Measurements from ENCODE around the gene HHEX.

The HHEX gene

GRCh38 chr10:92657024-92657423, 32.7 kb upstream of the HHEX start:
- H3K27me3 ChIP-seq (ENCODE audit: insufficient read depth, low read length, poor library complexity, severe bottlenecking) = no peaks in the 10 kb centered on the region
- no peak for TF ChIP-seq EZH2phosphoT487 (IDR thresholded peaks at IDR 0.05; ENCODE audit: borderline replicate concordance)
- no peak for TF ChIP-seq CTCF (conservative IDR thresholded peaks at IDR 0.05; ENCODE audit: low read length)
- peaks cover 9% of the 10 kb centered on the region; the same call in 1 of the 2 replicates for H3F3A ChIP-seq (ENCODE audit: low read depth)

GRCh38 chr10:92662848-92663247, 26.9 kb upstream of the HHEX start:
- Histone ChIP-seq H3K4me2 (ENCODE audit: low read depth, low read length, poor library complexity, severe bottlenecking) (no peak overlapping the region), H3K9me2 (replicated peaks; ENCODE audit: low read depth, low read length) (no peaks in the 10 kb centered on the region), H3K27me3 (ENCODE audit: insufficient read depth, low read length, poor library complexity, severe bottlenecking) (no peaks in the 10 kb centered on the region), H3K79me2 (ENCODE audit: insufficient read depth, low read length) (no peaks in the 10 kb centered on the region), H2AFZ (ENCODE audit: low read length) (no peak overlapping the region), H3K9me3 (ENCODE audit: insufficient read depth, low read depth, low read length) (peaks cover 11% of the 10 kb centered on the region; the same call in 1 of the 2 replicates), H3K4me3 (ENCODE audit: low read length, poor library complexity, severe bottlenecking) (no peak overlapping the region), H4K20me1 (ENCODE audit: insufficient read depth, low read length, poor library complexity, severe bottlenecking) (no peaks in the 10 kb centered on the region), H3F3A (ENCODE audit: low read depth) (no peaks in the 10 kb centered on the region), H3K36me3 (ENCODE audit: insufficient read depth, low read length) (no peaks in the 10 kb centered on the region), H3K4me1 (ENCODE audit: insufficient read depth, low read length, poor library complexity, severe bottlenecking) (no peaks in the 10 kb centered on the region), H3K9ac (ENCODE audit: low read depth, low read length, poor library complexity, severe bottlenecking) (no peak overlapping the region)
- TF ChIP-seq CTCF (conservative IDR thresholded peaks at IDR 0.05; ENCODE audit: low read length) (no peak), EZH2phosphoT487 (IDR thresholded peaks at IDR 0.05; ENCODE audit: borderline replicate concordance) (no peak)

More at GRCh38 chr10:92657024-92657423, 32.7 kb upstream of the HHEX start:
- Histone ChIP-seq H3K4me1 (ENCODE audit: insufficient read depth, low read length, poor library complexity, severe bottlenecking) (no peaks in the 10 kb centered on the region), H3K9ac (ENCODE audit: low read depth, low read length, poor library complexity, severe bottlenecking) (no peak overlapping the region), H3K9me2 (replicated peaks; ENCODE audit: low read depth, low read length) (no peaks in the 10 kb centered on the region), H3K4me2 (ENCODE audit: low read depth, low read length, poor library complexity, severe bottlenecking) (no peak overlapping the region), H2AFZ (ENCODE audit: low read length) (no peak overlapping the region), H3K9me3 (ENCODE audit: insufficient read depth, low read depth, low read length) (no peaks in the 10 kb centered on the region), H3K79me2 (ENCODE audit: insufficient read depth, low read length) (no peaks in the 10 kb centered on the region), H3K4me3 (ENCODE audit: low read length, poor library complexity, severe bottlenecking) (no peak overlapping the region), H3K36me3 (ENCODE audit: insufficient read depth, low read length) (peaks cover 45% of the 10 kb centered on the region; the same call in 1 of the 2 replicates), H4K20me1 (ENCODE audit: insufficient read depth, low read length, poor library complexity, severe bottlenecking) (no peaks in the 10 kb centered on the region)

GRCh38 chr10:92664322-92664721, 25.4 kb upstream of the HHEX start:
- H3K4me2 ChIP-seq (ENCODE audit: low read depth, low read length, poor library complexity, severe bottlenecking) = no peak overlapping the region
- no peak for TF ChIP-seq EZH2phosphoT487 (IDR thresholded peaks at IDR 0.05; ENCODE audit: borderline replicate concordance)
- no peak for TF ChIP-seq CTCF (conservative IDR thresholded peaks at IDR 0.05; ENCODE audit: low read length)
- H3F3A ChIP-seq (ENCODE audit: low read depth) = no peaks in the 10 kb centered on the region
- no peaks in the 10 kb centered on the region for H3K9me2 ChIP-seq (replicated peaks; ENCODE audit: low read depth, low read length)
- peaks cover 11% of the 10 kb centered on the region; the same call in 1 of the 2 replicates for H3K9me3 ChIP-seq (ENCODE audit: insufficient read depth, low read depth, low read length)
- H2AFZ ChIP-seq (ENCODE audit: low read length) = no peak overlapping the region
- no peak overlapping the region for H3K4me3 ChIP-seq (ENCODE audit: low read length, poor library complexity, severe bottlenecking)
- no peaks in the 10 kb centered on the region for H3K36me3 ChIP-seq (ENCODE audit: insufficient read depth, low read length)
- no peaks in the 10 kb centered on the region for H3K4me1 ChIP-seq (ENCODE audit: insufficient read depth, low read length, poor library complexity, severe bottlenecking)
- H3K79me2 ChIP-seq (ENCODE audit: insufficient read depth, low read length) = no peaks in the 10 kb centered on the region
- H3K27me3 ChIP-seq (ENCODE audit: insufficient read depth, low read length, poor library complexity, severe bottlenecking) = no peaks in the 10 kb centered on the region
- no peak overlapping the region for H3K9ac ChIP-seq (ENCODE audit: low read depth, low read length, poor library complexity, severe bottlenecking)
- no peaks in the 10 kb centered on the region for H4K20me1 ChIP-seq (ENCODE audit: insufficient read depth, low read length, poor library complexity, severe bottlenecking)

Measured in Loucy (cell line).